HG02798 (cell line): ENCODE data around the gene SRSF1.
"Not testable (repeated sequence)": the region's sequence is repeated elsewhere in the genome, so short reads cannot be mapped to it uniquely, and the experiment has no call there.

Experiments used
- ATAC-seq: cut with Tn5 transposase; IDR thresholded peaks from one replicate; pipeline ENCODE4 v1.9.1; 2021; ENCODE audit warnings: mild to moderate bottlenecking; ENCODE audit not compliant: unreplicated experiment, poor library complexity

SRSF1 gene

DNA sequence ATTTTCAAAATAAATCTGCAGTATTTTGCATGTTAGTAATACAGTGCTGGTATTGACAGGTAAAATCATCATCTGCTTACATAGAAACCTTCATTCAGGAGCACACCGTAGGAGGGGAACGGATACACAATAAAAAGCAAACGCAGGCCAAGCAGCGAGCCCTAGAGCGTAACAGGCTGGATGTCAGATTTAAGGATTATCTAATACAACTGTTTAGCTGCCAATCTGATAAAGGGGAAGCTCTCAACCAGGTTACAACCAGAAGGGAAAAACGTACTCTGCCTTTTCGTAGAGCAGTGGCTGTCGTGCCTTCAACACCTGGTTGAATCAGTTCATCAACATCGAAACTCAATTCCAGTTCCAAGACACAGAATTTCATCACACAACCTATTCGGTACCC is 35.5 kb downstream of the SRSF1 start:
- no peak for ATAC-seq

GRCh38 chr17:57970710-57971109 is 36.3 kb downstream of the SRSF1 start:
- ATAC-seq: no peak

DNA sequence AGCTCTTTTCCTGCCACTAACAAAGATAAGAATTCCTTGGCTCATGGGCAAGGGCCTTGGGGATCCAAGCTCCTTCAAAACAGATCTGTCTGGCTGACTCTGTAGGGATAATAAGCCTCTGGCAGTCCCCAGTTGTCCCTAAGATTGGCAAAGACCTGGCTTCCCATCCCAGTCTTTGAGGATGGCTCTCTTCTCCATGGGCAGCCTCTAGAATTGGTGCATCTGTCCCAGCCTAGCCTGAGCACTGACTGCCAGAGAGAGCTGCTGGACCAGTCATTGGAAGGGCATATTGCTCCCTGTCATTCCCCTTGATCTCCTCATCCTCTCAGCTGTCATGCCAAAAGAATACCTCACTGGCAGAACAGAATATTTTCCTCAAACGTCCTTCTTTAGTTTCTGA is 38.6 kb downstream of the SRSF1 start:
- no peak for ATAC-seq

- ATAC-seq: no peak
Observed at GRCh38 chr17:57966875-57967274, 40.2 kb downstream of the SRSF1 start.

DNA sequence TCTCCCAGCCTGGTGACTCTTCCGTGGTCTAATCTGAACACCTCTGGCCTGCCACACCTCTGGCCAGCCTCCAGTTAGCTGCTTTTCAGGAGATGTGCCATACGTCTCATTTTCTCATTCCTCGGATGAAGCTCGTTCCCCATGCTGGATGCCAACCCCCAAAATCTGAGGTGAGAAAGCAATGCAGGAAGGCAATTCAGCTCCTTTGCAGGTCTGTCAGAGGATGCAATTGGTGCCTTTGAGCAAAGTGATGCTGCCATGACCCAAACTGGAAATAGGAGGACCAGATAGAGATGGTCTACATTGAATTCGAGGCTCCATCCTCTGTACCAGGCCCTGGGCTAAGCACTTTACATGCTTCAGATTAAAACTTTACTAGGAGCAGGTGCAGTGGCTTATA is 40.8 kb downstream of the SRSF1 start:
- ATAC-seq: no peak

DNA sequence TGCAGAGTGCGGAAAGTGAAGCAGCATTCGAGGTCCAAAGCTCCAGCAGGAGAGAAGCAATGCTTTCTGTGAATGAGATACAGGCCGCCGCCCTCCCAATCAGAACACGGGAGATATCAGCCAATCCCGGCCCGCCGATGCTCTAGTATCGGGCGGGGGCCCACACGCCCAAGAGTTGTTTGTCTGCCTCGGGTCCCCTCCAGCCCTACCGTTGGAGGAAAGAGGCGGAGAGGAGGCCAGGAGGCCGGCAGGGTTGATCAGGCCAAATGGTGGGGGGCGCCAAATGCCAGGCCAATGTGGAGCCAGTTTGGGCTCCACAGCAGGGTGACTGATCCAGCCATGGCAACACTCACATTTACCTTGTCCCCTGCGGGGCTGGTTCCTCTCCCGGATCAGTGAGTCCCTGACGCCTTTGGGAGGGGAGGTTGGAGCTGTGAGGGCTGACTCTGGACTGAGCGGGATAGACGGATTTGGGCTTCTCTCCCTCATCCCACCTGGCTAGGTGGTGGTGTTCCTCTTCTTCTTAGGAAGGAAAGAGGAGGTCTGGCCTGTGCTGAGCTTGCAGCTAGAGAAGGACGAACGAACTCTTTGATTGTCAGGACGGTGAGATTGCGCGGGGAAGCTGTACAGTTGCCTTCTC is 41.4 kb downstream of the SRSF1 start:
- ATAC-seq: no peak

DNA sequence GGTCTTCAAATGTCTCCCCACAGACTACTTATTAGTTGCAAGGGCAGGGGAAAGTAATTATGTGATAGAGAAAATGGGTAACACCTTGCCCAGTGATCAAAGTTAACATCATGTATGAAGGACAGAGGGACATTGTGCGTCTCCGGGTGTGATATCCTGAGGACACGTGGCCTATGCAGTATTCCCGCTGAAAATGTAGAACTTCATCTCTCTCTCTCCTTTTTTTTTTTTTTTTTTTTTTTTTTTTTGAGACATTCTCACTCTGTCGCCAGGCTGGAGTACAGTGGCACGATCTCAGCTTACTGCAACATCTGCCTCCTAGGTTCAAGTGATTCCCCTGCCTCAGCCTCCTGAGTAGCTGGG is 43.9 kb downstream of the SRSF1 start:
- ATAC-seq: no peak

DNA sequence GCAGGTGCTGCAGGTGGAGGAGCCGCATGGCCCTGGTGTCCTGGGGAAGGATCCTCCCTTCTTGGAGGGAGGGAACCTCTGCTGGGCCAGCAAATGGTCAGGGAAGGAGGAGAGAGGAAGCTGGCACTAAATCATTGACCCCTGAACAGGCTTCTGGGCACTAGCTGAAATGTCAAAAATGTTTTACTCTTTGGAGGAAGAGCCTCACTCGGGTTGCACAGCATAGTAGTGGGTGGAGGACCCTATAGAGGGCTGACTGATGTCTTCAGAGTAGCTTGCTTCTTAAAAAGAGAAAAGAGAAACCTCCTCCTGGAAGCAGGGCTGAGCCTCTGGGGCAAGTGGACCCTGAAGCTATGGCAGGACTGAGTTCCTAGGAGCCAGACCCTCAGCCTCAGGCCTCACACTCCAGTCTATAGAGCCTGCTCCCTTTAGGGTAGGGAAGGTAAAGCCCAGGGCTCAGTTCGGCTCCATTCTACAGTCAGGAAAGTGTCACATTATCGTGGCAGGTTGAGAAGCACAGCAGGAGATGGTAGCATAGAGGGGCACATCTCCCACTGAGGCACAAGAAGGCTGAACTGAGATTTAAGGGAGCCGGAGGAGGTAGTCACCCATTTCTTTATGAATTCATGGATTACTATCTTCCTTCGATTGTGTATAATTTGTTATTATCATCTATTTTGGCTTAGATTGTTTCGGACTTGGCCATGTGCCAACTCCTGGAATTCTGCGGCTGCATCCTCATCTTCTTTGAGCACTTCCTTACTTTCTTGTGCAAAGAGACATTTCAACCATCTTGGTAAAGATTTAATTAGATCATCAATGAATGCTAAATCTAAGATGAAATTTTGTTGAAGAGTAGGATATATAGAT is 44.5 kb downstream of the SRSF1 start:
- no peak for ATAC-seq

- no peak for ATAC-seq
Observed at GRCh38 chr17:57959929-57960328, 47.1 kb downstream of the SRSF1 start.

DNA sequence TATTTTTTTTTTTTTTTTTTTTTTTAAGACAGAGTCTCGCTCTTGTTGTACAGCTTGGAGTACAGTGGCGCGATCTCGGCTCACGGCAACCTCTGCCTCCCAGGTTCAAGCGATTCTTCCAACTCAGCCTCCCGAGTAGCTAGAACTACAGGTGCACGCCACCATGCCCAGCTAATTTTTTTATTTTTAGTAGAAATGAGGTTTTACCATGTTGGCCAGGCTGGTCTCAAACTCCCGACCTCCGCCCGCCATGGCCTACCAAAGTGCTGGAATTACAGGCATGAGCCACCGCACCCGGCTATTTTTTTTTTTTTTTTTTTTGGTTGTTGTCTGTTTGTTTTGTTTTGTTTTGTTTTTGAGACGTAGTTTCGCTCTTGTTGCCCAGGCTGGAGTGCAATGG is 48.7 kb downstream of the SRSF1 start:
- not testable (repeated sequence) for ATAC-seq

- no peak for ATAC-seq
Observed at GRCh38 chr17:57957886-57958285, 49.2 kb downstream of the SRSF1 start.

DNA sequence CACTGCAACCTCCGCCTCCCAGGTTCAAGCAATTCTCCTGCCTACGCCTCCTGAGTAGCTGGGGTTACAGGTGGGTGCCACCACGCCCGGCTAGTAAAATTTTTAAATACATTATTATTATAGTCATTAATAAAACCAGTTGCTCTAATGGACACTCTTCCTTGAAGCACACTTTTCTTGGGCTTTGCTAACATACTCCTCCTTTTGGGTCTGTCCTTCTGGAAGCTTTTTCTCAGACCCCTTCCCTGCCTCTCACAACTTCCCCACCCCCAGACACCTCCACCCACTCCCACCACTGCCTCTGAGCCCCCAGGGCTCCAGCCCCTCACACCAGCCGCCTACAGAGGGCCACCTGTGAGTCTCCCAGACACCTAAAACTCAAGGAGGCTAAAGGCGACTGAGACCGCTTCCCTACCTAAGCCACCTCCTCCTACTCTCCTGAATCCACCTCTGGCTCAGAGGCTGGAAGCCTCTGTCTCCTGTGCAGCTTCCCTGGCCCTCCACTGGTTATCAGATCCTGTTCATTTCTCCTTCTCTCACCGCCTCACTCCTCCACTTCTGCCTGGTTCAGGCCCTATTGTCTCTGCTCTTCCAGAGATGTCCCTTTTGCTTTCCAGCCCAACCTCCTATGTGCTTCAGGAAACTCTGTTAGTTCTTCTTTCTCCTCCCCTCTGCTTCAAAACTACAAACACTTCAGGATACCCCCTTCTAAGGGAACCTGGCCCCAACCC is 49.8 kb downstream of the SRSF1 start:
- ATAC-seq: no peak

DNA sequence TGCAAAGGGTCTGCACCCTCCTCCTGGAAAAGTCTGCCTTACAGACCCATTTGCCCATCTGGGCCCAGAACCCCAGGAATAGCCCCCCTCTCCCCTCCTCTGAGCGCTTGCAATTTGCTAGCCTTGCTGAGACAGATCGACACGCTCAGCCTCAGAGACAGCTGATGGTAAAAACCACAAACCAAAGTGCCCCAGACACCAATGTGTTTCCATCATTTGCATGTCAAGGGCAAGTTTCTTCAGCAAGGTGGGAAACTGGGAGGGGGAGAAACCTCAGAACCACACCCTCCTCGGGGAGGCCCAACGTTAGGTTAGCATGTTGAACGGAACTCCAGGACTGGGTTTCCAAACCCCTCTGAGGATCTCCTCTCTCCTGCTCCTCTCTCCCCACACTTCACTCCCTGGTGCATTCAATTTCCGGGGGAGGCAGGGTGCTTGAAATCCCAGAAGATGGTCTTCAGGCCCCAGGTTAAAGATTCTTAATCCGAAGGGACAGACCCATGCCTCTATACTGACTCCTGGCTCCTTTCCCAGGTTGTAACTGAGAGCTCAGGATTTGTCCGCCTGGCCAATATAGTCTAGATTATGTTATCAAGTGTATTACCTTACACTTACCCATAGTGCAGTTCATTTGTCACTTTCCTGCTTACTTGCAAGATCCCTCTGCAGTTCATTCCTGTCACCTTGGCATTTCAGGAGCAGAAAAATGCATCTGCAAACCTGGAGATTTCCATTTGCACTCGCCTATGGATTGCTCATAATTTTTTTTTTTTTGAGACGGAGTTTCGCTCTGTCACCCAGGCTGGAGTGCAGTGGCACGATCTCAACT is 50.5 kb downstream of the SRSF1 start:
- ATAC-seq: peak; percentile 72

DNA sequence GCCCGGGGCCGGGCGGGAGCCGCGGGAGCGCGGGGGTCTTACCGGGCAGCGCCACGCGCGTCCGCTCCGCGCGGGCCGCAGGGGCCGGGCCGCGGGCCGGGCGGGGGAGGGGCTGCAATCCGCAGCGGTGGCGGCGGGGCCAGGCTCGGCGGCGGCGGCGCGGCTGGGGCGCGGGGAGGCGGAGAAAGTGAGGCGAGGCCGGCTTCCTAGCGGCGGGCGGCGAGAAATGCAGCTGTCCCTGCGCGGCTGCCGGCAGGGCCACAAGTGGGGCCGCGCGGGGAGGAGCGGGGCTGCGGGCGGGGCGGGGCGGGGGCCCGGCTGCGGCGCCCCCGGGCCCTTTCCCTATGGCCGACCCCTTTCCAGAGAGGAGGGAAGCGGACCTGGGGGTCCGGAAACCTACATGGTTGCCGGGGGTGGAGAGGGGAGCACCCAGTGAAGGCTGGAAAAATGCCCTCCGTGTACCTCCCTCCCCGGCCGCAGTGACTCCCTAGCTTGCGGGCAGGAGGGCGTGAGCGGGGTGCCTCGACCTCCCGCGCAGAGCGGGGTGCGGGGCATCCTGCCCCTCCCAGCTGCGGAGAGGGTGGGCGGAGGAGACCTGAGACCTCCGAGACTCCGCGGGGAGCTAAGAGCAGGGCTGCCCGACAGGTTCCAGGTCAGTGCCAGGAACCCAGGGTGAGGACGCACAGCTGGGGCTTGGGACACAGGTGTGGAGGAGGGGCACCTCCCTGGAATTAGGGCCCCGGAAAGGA is 51.7 kb downstream of the SRSF1 start, which contains the start of gene CUEDC1:
Gene CUEDC1 (minus strand): TSS at position 230 of the 749 bp plus-strand sequence. CDS start 69,848 bp downstream, outside the sequence.
- peak; percentile 58 for ATAC-seq

DNA sequence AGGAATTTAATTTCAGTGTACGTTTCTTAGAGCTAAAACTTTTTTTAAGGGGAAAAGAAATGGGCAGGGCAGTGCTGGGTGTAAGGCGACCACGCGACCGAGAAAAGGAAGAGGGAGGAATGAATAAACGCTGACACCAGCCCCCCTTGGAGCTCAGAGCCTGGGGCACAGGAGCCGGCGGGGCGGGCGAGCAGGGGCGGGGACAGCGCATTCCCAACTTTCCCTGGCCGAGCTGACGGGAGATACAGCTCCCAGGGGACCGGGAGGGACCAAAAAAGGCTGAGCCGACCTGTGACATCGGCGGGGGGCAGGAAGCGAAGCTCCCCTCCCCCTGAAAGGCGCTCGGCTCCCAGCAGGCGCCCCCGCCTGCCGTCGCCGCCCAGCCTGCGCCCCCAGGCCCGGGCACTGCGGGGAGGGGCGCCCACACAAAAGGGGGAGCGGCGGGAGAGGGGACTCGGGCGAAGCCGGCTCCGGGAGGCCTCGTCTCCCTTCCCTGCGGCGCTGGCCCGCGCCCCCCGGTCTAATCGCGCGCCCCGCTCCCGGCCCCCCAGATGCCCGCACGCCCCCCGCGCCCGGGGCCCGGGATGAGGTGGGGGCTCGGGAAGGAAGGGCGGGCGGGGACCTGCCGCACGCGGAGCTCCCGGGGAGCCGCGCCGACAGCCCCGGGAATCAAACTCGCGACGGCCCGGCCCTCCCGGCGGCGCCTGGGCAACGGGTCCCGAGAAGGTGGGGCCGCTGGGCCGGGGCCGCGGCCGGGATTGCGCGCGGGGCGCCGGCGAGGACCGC is 52.5 kb downstream of the SRSF1 start:
- no peak for ATAC-seq

- ATAC-seq: no peak
Observed at GRCh38 chr17:57953705-57954396, 53.2 kb downstream of the SRSF1 start.
